Measurements from ENCODE around the gene RAET1E.
"Not testable (repeated sequence)": the region's sequence is repeated elsewhere in the genome, so short reads cannot be mapped to it uniquely, and the experiment has no call there.

Gene RAET1E

DNA sequence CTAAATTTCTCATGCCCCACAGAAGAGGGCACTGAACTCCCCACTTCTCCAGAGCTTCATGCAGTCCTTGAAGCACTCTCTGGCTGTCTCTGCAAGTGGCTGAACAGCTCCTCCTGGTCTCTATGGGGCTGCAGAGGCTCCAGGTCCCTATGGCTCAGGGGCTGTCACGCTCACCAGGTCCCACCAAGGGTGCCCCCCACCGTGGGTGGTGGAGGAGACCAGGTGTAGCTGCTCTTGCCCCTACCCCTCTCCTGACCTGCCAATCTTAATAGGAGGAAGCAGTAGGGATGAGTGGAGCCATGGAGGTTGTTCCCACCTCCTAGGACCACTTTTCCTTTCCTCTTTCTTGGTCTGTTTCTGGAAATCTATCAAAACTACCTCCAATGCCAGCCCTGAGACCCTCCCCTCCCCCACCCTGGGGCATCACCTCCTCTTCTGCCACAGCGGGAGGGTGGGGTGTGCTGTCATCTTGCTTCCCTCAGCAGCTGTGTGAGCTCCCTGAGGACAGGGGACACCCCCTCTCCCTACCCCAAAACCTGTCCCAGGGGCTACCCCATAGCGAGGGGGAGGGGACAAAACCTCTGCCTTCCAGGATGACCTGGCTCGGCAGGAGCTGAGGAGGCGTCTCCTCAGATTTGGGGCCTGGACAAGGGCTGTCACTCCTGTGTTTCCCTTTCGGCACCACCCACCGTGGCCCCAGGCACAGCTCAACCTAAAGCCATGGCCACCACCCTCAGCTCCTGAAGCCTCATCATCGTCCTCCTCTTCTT is 12.0 kb upstream of the RAET1E start:
- DNase-seq, result no peak

DNA sequence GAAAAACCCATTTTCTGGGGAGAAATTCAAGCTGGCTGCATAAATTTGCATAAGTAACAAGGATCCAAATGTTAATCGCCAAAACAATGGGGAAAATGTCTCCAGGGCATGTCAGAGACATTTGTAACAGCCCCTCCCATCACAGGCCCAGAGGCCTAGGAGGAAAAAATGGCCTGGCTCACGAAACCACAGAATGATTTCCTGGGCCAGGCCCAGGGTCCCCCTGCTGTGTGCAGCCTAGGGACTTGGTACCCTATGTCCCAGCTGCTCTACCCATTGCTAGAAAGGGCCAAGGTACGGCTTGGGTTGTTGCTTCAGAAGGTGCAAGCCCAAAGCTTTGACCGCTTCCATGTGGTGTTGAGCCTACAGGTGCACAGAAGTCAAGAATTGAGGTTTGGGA is 10.6 kb upstream of the RAET1E start:
- not testable (repeated sequence) for DNase-seq

DNA sequence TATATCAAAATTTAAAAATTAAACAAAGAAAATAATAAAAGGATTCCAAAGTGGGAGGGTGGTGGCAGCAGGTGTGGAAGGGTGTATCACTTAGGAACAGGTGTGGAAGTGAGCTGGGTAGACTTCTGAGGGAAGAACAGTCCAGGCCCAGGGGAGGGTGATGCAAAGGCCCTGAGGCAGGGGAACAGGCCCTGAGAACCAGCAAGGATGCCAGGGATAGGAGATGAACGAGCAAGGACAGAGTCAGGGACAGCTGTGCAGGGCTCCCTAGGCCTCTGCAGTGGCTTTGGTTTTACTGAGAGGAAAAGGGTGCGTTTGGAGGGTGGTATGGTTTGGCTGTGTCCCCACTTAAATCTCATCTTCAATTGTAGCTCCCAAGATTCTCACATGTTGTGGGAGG is 9.4 kb upstream of the RAET1E start:
- no peak for DNase-seq

DNA sequence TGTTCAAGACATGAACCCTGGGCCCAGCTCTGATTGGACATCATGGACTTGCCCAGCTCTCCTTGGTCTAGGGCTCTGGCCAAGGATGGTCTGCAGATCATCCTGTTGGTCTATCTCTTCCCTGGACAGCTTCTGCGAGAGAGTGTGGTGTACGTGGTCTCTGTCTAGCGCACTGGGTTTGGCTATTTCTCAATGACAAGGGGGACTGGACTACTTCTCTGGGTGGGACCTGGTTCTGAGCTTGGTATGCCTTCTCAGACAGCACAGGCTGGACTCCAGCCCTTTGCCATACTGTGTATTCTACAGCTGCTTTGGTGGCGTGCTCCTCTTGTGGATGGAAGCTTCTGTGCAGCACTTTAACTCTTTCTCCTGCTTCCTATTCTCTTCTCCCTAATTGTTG is 8.5 kb upstream of the RAET1E start:
- DNase-seq, result no peak

DNA sequence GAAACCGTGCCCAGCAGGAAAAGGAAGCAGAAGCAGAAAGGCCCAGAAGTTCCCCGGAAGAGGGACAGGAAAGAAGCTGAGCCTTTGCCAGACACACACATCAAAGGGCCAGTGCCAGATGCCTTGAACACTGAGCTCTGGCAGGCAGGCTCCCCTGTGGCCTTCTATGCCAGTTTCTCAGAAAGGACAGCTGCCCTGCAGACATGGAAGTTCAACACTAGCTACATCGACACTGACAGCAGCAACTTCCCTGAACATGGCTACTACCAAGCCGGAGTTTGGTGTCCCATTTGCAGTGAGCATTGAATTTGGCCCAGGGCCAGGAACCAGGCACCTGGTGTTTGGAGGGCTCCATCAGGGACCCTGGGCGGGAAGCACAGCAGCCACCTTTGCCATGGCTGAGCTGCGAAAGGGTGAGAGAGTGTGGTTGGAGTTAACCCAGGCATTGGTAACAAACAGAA is 8.0 kb upstream of the RAET1E start:
- no peak for DNase-seq

DNA sequence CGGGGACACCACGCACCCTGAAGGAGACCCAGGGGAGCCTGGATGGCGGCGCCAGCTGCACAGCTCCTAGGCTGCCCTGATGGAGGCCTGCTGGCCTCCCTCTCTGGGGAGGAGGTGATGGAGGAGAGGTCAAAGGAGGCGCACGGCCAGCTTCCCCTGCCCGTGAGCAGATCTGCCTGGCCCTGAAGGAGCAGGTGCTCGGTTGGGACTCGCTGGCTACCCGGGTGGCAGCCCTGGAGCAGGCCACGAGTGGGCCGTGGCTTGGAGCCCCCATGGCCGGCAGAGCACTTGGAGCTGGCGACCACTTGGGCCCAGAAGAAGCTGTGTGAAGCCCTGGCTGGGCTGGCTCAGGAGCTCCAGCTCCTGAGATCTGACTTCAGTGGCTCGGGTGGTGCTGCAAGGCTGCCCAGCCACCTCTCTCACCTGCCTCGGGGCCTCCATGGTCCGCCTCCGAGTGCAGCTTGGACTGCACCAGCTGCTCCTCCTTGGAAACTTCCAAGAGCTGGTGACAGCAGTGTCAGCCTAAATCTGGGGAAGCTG is 7.5 kb upstream of the RAET1E start:
- no peak for DNase-seq

DNA sequence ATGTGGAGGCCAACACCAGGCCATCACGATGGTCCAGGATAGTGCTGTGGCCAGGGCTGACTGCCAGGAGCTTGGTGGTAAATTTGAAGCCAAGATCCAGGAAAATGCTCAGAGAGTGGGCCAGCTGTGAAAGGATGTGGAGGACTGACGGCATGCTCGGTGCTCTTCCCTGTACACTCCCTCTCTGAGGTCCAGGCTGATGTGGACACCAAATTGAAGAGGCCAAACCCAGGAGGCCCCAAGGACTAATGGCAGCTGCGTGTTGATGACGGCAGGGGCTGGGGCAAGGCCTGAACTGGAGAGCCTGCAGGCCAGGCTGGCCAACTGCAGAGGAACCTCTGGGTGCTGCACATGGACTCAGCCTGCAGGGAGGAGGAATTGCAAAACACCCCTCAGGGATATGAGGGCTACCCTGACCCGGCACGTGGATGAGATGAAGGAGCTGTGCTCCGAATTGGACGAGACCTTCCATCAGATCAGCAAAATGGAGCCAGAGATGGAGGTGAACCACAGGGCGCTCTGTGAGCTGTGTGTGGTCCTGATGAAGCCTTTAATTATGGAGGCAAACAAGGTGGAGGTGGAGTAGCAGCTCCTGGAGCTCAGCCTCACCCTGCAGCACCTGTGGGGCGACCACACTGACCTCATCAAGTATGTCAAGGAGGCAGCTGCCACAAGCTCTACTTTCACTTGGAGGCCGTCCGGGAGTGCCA is 6.9 kb upstream of the RAET1E start:
- DNase-seq, result no peak

DNA sequence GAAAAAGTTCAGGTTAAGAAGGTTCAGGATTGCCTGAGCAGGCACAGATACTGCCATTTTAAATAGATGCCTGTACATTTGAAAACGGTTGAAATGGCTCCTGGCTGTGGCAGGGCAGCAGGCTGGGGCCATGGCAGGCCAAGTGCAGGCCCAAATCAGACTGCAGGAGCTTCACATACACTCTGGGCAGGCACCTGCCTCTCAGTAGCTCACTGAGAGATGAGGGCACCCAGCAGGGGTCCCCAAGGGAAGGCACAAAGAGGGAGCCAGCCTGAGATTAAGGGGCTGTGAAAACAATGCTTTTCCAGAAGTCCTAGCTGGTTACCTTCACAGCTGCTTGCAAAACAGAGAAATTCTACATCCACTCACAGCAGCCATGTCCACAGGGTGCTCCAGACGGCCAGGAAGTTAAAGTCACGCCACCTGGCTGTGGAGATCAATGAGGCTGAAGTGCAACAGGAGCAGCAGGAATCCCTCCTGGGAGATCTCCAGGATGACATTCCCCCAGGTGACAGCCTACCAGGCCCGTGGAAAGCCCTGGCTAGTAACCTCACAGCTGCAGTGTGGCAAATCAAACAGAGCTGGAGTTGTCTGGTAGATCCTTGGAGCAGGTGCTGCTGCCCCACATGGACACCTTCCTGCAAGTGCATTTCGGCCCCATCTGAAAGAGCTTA is 6.2 kb upstream of the RAET1E start:
- DNase-seq, result no peak

DNA sequence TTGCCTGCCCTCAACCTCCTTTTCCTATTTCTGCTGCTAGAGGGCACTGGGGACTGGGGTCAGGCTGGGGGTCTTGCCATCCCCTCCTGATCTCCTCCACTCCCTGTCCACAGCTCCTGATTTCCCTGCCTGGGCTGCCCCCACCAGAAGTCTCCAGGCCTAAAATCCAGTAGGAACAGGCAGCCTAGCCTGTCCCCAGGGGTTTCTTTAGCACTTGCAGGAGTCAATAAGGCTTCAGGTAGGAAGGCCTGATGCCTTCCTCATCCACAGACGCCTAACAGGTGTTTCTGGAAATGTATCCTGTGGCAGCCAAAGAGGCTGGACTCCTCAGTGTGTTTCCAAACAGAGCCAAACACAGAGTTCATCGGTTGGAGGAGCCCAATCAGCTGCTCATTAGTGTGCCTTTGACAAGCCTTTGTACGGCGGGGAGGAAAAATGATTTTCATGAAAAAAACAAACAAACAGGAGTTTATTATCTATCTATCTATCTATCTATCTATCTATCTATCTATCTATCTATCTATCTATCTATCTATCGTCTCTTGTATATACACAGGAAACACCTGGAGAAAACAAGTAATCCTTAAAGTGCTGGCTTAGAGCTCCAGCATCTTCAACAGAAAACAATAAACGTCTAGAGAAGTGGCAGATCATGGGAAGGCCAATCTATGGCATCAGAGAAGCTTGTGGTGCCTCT is 3.7 kb upstream of the RAET1E start:
- no peak for DNase-seq

DNA sequence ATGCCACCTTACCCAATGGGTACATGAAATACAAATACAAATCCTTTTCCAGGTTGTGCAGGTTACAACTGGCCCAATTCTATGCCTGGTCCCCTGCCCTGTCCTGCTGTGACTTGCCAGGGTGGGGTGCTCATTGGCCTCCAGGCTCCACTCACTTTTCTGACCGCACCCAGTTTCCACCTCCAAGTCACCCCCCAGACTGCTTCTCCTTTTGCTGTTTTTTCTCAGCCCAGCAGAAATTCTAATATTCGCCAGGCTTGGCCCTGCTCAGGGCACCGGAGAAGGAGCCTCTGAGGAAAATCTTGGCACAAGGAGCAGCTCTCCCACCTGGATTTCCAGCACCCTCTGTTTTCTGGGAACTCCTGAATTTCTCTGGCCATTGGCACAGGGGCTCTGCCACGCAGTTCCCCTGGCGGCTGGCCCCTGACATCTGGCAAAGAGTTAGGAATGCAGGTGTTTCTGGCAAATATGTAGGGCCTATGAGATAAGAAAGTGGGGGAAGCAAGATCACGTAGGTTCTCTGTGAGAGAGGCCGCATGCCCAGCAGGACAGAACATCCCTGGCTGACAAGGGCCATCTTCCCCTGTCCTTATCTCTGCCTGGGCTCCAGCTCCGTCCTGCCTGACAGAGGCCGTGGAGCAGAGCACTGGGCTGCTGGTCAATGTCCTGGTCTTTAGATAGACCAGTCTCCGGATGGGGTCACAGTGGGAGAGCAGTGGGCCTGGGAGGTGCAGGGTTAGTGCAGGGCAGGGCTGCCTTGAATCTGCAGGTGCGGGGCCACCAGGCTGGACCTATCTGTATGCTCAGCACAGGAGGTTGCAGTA is 2.9 kb upstream of the RAET1E start:
- DNase-seq, result no peak

DNA sequence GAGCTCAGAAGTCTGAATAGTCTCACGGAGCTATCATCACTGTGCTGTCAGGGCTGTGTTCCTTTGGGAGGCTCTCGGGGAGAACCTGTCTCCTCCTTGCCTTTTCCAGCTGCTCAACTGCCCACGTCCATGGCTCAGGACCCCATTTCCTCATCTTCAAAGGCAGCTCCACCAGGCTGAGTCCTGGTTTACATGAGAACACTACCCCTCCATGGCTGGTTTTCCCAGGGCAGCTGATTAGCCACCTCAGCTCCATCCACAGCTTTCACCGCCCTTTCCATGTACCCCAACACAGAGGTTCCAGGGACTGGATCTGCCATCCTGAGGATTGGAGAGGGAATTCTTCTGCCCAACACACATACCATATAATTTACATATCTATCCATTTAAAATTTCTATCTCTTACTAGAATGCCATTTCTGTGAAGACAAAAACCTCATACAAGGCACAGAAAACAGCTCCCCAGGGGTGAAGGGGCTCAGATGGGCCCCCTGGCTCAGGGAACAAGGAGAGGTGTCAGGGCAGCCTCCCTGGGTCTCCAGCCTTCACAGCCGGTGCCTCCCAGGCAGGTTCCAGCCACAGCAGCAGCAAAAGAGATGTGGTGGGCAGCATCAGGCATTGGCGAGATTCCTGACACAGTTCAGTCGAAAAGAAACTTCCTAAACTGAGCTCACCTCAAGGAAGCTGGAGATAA is 2.2 kb upstream of the RAET1E start:
- DNase-seq, result no peak

DNA sequence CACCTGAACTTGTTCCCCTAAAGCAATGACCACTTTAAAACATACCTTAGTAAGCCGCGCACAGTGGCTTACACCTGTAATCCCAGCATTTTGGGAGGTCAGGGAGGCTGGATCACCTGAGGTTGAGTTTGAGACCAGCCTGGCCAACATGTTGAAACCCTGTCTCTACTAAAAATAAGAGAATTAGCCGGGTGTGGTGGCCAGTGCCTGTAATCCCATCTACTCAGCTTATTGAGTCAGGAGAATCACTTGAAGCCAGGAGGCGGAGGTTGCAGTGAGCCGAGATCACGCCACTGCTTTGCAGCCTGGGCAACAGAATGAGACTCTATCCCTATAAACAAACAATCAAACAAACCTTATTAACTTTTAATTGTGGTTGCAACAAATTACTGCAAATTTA is 1.6 kb upstream of the RAET1E start:
- no peak for DNase-seq

DNA sequence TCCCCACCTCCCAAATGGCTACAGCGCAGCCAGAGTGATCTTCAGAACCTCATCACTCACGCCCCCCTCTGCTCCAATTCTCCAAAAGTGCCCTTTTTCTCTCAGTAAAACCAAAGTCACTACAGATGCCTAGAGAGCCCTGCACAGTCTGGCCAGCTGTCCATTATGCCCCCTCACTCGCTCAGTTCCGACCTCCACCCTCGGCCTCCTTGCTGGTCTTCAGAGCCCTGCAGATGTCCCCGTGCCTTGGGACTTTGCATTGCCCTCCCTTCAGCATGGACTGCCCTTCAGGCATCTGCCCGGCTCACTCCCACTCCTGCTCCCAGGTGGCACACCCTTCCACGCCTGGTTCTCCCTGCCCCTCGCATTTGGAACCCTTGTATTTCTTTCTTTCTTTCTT is 1.1 kb upstream of the RAET1E start:
- DNase-seq, result no peak

DNA sequence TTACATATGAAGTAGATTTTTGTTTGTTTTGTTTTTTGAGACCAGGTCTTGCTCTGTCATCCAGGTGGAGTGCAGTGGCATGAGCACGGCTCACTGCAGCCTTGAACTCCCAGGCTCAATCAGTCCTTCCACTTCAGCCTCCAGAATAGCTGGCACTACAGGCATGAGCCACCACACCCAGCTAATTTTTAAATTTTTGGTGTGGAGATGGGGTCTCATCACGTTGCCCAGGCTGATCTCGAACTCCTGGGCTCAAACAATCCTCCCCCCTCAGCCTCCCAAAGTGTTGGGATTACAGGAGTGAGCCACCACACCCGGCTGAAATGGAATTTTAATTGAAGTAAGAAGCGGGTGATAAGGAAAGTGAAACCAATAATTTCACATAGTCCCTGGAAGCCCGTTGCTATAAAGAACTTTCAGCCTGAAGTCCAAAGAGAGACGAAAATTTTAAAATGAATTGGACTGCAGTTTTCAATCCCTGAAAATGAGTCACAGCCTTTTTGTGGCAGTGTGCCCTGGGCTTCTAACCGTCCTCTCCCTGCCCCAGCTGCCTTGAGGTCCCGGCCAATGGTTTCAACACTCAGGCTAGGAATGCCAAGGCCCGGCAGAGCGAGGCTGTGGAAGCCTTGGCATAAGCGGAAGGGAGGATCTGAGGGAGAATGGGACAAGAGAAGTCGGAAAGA is 757 bp downstream of the RAET1E start:
- DNase-seq, result no peak

DNA sequence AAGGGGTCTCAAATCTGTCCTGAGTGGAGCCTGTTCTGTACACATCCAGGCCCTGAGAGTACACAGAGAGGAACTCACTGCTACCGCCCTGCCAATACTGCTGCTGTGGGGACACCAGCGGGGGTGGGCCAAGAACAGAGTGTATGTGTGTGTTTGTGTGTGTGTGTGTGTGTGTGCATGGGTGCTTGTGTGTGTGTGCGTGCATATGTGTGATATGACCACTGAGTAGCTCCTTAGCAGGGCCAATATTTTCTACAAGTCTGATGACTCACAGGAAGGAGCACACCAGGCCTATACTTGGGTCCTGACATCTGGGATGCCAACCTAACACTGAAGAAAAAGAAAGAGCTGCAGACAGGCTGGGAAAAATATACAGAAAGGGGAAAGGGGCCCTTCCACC is 1.4 kb downstream of the RAET1E start:
- DNase-seq, result no peak

DNA sequence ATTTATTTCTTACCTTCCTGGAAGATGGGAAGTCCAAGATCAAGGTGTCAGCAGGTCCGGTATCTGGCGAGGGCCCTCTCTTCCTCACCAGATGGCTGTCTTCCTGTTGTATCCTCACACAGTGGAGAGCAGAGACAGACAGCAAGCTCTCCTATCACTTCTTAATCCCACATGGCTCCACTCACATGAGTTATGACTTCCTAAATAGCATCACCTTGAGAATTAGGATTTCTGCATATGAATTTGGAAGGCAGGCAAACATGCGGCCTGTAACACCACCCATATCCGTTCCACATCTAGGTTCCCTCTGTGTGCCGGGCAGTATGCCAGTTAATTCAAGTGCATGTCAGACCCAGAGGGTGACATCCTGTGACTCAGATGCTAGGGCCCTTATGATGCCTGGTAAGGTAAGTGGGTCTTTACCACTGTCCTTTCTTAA is 2.1 kb downstream of the RAET1E start:
- DNase-seq, result peak; percentile 33

DNA sequence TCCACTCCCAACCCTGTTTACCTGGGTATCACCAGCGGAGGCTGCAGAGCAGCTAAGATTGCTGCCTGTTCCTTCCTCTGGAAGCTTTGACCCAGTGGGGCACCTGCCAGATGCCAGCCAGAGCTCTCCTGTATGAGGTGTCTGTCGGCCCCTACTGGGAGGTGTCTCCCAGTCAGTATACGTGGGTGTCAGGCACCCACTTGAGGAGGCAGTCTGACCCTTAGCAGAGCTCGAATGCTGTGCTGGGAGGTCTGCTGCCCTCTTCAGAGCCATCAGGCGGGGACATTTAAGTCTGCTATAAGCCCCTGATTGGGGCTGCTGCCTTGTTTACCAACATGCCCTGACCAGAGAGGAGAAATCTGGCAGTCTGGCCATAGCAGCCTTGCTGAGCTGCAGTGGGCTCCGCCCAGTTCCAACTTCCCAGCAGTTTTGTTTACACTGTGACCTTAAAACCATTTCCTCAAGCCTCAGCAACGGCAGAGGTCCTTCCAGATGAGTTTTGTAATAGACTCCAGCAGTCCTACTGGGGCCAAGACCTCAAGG is 2.8 kb downstream of the RAET1E start:
- DNase-seq, result no peak

DNA sequence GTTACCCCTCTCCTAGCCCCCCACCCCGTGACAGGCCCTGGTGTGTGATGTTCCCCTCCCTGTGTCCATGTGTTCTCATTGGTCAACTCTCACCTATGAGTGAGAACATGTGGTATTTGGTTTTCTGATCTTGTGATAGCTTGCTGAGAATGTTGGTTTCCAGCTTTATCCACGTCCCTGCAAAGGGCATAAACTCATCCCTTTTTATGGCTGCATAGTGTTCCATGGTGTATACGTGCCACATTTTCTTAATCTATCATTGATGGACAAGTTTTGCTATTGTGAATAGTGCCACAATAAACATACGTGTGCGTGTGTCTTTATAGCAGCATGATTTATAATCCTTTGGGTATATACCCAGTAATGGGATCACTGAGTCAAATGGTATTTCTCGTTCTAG is 6.0 kb downstream of the RAET1E start:
- not testable (repeated sequence) for DNase-seq

DNA sequence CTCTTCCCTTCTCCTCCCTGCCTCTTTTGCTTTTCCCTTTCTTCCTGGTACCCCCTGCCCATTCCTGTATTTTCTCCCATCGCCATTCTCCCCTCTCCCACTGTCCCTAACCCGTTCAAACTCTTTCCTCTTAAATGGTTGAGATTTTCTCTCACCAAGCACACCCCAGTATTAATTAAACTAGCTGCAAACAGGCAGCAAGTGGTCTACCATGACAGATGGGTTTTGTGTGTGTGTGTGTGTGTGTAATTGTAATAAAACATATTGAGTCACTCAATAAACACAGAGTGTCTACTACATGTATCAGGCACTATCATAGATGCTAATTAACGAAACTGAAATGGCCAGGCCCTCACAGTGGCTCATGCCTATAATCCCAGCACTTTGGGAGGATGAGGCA is 6.7 kb downstream of the RAET1E start:
- no peak for DNase-seq

DNA sequence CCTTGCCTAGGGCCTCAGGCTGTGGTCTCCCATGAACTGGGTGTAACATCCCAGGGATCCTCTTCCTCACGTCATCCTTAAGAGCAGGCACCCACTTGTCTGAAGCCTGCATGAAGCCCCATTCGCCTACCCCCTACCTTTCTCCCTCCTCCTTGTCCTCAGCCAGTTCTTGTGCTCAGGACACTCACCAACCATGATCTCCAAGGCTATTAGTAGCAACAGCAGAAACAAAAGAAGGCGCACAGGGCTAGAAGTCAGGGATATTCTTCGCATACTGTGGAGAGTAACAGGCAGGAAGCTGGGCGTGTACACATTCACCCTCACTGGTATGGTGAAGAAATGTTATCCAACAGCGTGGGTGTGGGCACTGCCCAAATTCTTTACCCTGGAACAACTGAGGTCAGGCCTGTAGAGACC is 7.3 kb downstream of the RAET1E start:
- no peak for DNase-seq

DNA sequence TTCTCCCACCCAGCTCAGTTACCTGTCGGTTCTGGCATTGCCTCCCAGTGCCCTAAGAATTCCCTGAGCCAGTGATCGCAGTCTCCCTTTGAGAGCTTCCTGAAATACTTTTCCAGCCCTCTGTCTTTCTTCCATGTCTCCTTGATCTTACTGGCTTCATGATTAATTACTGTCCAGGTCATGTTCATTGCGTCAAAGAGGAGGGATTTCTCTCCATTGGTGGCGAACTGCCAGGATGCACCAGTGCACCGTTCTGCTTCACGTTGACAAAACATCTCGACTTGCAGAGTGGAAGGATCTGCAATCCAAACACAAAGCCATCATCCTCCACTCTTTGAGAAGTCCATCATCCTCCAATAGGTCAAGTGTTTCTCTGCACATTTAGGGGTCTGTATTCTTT is 8.6 kb downstream of the RAET1E start:
- no peak for DNase-seq
